GM21786 (cell line): ENCODE measurements around the gene SAMD8.
"Not testable (repeated sequence)": the region's sequence is repeated elsewhere in the genome, so short reads cannot be mapped to it uniquely, and the experiment has no call there.

Experiments used
- ATAC-seq: cut with Tn5 transposase; IDR thresholded peaks from one replicate; pipeline ENCODE4 v1.9.1; 2021; ENCODE audit not compliant: unreplicated experiment

The SAMD8 gene

DNA sequence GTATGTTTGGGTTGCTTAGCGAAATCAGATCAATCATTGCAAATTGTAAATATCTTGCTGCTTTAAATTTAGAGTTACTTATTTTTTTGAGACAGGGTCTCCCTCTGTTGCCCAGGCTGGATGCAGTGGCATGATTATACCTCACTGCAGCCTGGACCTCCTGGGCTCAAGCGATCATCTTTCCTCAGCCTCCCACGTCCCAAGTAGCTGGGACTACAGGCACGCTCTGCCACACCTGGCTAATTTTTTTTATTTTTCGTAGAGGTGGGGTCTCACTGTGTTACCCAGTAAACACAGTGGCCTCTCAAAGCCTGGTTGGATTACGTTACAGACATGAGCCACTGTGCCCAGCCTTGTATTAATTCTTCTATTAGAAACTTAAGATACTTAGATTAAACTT, 100.9 kb downstream of the SAMD8 start:
- no peak for ATAC-seq

DNA sequence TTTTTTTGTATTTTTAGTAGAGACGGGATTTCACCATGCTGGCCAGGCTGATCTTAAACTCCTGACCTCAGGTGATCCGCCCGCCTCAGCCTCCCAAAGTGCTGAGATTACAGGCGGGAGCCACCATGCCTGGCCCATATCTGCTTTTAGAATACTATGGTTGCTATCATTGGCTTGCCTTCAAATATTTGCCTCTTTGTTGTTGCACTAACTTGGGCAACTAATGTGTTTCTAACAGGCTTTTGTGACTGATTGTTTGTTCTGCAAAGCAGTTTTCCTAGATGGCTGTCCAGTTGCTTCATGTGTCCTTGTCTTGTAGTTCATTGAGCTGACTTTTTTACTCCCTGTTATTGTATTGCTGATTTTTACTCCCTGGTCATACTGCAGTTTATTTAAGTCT, 108.8 kb downstream of the SAMD8 start:
- ATAC-seq: no peak

DNA sequence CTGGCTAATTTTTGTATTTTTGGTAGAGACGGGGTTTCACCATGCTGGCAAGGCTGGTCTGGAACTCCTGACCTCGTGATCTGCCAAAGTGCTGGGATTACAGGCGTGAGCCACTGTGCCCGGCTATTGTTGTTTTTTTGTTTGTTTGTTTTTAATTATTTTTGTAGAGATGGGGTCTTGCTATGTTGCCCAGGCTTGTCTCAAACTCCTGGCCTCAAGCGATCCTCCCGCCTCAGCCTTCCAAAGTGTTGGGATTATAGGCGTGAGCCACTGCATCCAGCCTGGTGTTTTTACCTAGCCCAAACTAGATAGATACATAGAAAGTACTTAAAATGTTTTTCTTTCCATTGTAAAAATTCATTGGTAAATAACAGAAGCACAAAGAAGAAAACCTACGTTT, 110.0 kb downstream of the SAMD8 start:
- not testable (repeated sequence) for ATAC-seq

DNA sequence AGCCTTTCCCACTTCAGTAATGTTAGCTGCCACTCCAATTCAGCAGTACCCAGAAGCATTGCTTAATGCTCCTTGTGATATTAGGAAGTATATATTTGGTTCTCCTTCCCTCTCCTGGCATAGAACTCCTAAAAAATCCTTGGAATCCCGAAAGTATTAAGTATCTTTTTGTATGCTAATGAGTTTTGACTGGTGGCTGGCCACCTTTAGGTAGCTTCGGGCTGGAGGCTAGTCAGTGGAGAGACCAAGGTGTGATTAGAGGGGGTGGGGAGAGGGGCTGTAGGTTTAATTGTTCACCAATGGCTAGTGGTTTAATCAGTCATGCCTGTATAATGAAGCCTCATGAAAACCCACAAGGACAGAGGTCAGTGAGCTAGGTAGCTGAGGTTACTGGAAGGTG, 112.1 kb downstream of the SAMD8 start:
- ATAC-seq: no peak

DNA sequence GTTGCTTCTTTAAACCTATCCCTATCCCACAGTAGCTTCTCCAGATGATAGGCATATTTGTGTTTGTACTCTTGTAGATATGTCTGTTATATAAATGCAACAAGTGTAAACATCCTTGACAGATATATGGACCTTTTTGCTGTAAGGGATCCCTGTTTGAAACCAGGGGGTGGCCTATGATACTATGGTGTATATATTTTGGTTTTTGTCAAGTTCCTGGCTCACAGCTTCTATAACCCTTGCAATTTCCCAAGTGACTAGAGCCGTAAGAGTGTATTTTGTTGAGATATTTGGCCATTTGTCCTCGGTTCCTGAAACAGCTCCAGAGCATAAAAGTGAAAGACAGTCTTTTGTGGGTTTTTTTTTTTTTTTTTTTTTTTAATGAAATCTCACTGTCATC, 114.6 kb downstream of the SAMD8 start:
- ATAC-seq: no peak

DNA sequence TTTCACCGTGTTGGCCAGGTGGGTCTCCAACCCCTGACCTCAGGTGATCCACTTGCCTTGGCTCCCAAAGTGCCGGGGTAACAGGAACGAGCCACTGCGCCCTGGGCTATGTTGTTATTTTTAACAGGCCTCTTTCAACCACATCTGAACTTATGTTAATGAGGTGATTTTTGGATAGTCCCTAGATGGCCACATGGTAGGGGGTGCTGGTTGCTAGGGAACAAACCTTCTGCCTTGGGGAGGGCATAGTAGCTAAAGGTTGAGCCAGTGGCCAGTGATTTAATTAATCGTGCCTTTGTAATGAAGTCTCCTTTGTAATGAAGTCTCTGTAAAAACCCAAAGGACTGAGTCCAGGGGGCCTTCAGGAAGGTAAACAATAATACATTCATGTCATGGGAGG, 115.2 kb downstream of the SAMD8 start:
- no peak for ATAC-seq

DNA sequence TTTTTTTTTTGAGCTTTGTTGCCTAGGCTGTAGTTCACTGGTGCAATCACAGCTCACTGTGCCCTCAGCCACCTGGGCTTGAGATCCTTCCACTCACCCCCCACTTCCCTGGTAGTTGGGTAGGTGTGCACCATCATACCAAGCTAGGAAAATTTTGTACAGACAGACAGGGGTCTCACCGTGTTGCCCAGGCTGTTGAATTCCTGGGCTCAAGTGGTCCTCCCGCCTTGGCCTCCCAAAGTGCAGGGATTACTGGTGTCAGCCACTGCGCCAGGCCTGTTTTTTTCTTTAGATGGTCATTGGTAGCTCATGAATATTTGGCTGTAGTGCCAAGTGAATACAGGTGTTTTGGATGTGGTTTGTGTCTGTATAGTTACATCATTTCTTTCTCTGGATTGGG, 116.8 kb downstream of the SAMD8 start:
- ATAC-seq: no peak

DNA sequence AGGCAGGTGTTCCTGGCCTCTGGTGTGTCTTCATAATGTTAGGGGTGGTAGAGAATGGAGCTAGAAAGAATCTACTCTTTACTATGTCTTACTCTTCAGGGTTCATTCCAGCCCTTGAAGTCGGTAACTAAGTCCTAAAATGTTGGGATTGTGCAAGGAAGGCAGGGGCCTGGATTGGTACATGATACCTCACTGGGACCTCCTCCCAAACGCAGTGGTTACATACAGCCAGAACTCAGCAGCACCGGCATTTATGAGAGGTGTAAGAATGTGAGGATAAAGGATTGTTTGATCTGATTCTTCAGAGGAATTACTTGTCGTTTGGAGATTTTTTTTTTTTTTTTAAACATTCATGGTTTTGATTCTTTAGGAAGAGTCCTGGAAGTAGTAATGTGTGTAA, 117.4 kb downstream of the SAMD8 start:
- no peak for ATAC-seq

DNA sequence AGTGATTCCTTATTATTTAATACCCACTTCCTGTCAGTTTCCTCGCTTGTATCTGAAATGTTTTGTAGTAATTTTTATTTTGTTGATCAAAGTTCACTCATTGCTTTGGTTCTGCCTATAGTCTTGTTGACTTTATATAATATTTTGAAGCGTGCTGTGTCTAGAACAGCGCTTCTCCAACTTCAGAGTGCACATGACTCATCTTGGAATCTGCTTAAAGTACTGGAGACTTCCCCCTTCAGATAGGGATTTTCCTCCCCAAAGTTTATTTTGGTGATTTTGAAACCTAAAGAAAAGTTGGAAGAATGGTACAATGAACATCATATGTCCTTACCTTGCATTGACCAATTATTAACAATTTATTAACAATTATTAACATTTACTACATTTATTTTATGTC, 118.5 kb downstream of the SAMD8 start:
- ATAC-seq: no peak

DNA sequence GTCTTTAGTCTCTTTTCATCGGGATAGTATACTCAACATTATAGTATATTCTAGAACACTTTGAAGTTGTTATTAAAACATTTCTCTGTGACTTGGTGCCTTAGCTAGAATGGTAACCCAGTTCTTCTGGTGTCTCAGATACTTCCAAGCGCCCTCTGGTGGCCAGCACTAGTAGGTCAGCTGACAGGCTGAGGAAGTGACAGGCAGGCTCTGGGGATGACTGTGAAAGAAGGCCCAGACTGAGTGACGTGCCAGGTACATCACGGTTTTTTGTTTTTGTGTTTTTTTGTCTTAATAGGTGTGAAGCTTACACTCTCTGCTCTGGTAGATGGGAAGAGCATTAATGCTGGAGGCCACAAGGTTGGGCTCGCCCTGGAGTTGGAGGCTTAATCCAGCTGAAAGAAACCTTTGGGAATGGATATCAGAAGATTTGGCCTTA, 119.2 kb downstream of the SAMD8 start:
- peak; percentile 40 for ATAC-seq
